Upper lobe of left lung (tissue), 4 donors: ENCODE results near the gene BRINP2.

Experiments used
- CTCF ChIP-seq, 6 experiments: fragments of 450-650 bp in 4 of 6; fragments of 200-600 bp in 2 of 6; sonication (generic) in 2 of 6; IDR thresholded peaks; one replicate each; pipeline ENCODE4 v1.5.1; 2016 to 2019; ENCODE audit warnings: antibody characterized with exemption in 6 of 6
- EP300 ChIP-seq, 4 donors: sonication (generic); formaldehyde crosslinking; IDR thresholded peaks; one replicate each; pipeline ENCODE4 v1.5.1; 2017; ENCODE audit warnings: antibody characterized with exemption in 4 of 4, control low read depth in 2 of 4
- POLR2A ChIP-seq, 4 donors: fragments of 450-650 bp; IDR thresholded peaks; one replicate each; pipeline ENCODE4 v1.5.1; 2016 to 2017; ENCODE audit warnings: antibody characterized with exemption in 4 of 4, mild to moderate bottlenecking in 2 of 4
- POLR2AphosphoS5 ChIP-seq, 2 donors: sonication (generic); formaldehyde crosslinking; IDR thresholded peaks; one replicate each; pipeline ENCODE4 v1.5.1; 2017; ENCODE audit warnings: antibody characterized with exemption in 2 of 2

- TF ChIP-seq EP300 (IDR thresholded peaks at IDR 0.05): no peak
- no peak for TF ChIP-seq POLR2AphosphoS5 (IDR thresholded peaks at IDR 0.05)
- TF ChIP-seq CTCF (IDR thresholded peaks at IDR 0.05): no peak
- no peak for TF ChIP-seq POLR2A (IDR thresholded peaks at IDR 0.05)
These were observed 24.3 kb upstream of the BRINP2 start for GRCh38 chr1:177146499-177146898.
